HEK293 (cell line): ENCODE data around the gene NUP54.

ENCODE experiments used
- CTCF ChIA-PET: fragments of 350-600 bp; formaldehyde crosslinking; extraction: SDS; loops from one replicate; lab custom pipeline; 2021; ENCODE audit warnings: antibody characterized with exemption; lab: Yijun Ruan, JAX
- POLR2A ChIA-PET: fragments of 300-600 bp; formaldehyde crosslinking; extraction: SDS; loops from one replicate; lab custom pipeline; 2020; ENCODE audit warnings: antibody characterized with exemption, inconsistent platforms; lab: Yijun Ruan, JAX
- H3K27ac ChIP-seq: fragments of 200-500 bp; sonication (Bioruptor generic); 2 replicates; pipeline ENCODE4 v1.5.1; 2014; ENCODE audit warnings: low read depth, low read length, control low read depth, inconsistent platforms; ENCODE audit errors: extremely low read depth
- H3K36me3 ChIP-seq, 2 experiments: fragments of 200-500 bp in 1 of 2; sonication (Bioruptor generic) in 1 of 2; 1 replicate in 1 of 2; 2 replicates in 1 of 2; pipeline ENCODE4 v1.5.1; 2014 to 2017; ENCODE audit warnings: inconsistent platforms in 2 of 2, low read length in 2 of 2; ENCODE audit not compliant: control insufficient read depth in 2 of 2, insufficient read depth in 1 of 2
- H3K4me1 ChIP-seq: fragments of 200-500 bp; sonication (Bioruptor generic); 2 replicates; pipeline ENCODE4 v1.5.1; 2014; ENCODE audit warnings: mild to moderate bottlenecking, low read length, inconsistent platforms; ENCODE audit not compliant: control insufficient read depth, insufficient read depth
- H3K4me3 ChIP-seq: 2 replicates; pipeline ENCODE4 v1.5.1; 2011; ENCODE audit warnings: low read depth, mild to moderate bottlenecking, control low read depth, low read length, moderate library complexity
- H3K9me3 ChIP-seq: fragments of 200-500 bp; sonication (Bioruptor generic); 2 replicates; pipeline ENCODE4 v1.5.1; 2014; ENCODE audit warnings: low read depth, low read length, inconsistent platforms; ENCODE audit not compliant: control insufficient read depth, insufficient read depth
- GLI2 ChIP-seq: fragments of 450-650 bp; formaldehyde crosslinking; IDR thresholded peaks from 2 replicates; pipeline ENCODE4; 2017; ENCODE audit warnings: missing biosample characterization, missing genetic modification characterization, low read depth, borderline replicate concordance
- HOXA7 ChIP-seq: sonication (generic); formaldehyde crosslinking; IDR thresholded peaks from 2 replicates; pipeline ENCODE4 v1.8.1; 2022; ENCODE audit warnings: missing genetic modification reagents, borderline replicate concordance
- KLF7 ChIP-seq: fragments of 450-650 bp; formaldehyde crosslinking; IDR thresholded peaks from 2 replicates; pipeline ENCODE4 v1.5.1; 2016; ENCODE audit warnings: missing biosample characterization, missing genetic modification characterization, borderline replicate concordance
- MEIS1 ChIP-seq: sonication (generic); formaldehyde crosslinking; IDR thresholded peaks from 2 replicates; pipeline ENCODE4 v1.8.1; 2022; ENCODE audit warnings: missing genetic modification reagents, mild to moderate bottlenecking, borderline replicate concordance
- OSR2 ChIP-seq: fragments of 450-650 bp; formaldehyde crosslinking; IDR thresholded peaks from 2 replicates; pipeline ENCODE4 v1.5.1; 2016; ENCODE audit warnings: missing biosample characterization, missing genetic modification characterization
- SP7 ChIP-seq: fragments of 450-650 bp; formaldehyde crosslinking; IDR thresholded peaks from 2 replicates; pipeline ENCODE4 v1.5.1; 2016; ENCODE audit warnings: missing biosample characterization, missing genetic modification characterization
- WT1 ChIP-seq: fragments of 450-650 bp; formaldehyde crosslinking; IDR thresholded peaks from 2 replicates; pipeline ENCODE4 v1.5.1; 2016; ENCODE audit warnings: missing biosample characterization, missing genetic modification characterization
- ZBTB21 ChIP-seq: fragments of 450-650 bp; formaldehyde crosslinking; IDR thresholded peaks from 2 replicates; pipeline ENCODE4 v1.5.1; 2017; ENCODE audit warnings: missing biosample characterization, missing genetic modification characterization
- ZNF112 ChIP-seq: fragments of 450-650 bp; formaldehyde crosslinking; IDR thresholded peaks from 2 replicates; pipeline ENCODE4 v1.5.0; 2017; ENCODE audit warnings: missing biosample characterization, missing genetic modification characterization
- ZNF121 ChIP-seq: fragments of 450-650 bp; formaldehyde crosslinking; IDR thresholded peaks from 2 replicates; pipeline ENCODE4 v1.5.1; 2016; ENCODE audit warnings: missing biosample characterization, missing genetic modification characterization
- ZNF248 ChIP-seq: fragments of 450-650 bp; formaldehyde crosslinking; IDR thresholded peaks from 2 replicates; pipeline ENCODE4 v1.5.1; 2017; ENCODE audit warnings: missing biosample characterization, missing genetic modification characterization
- ZNF274 ChIP-seq, 2 experiments: fragments of 200-500 bp in 1 of 2; fragments of 450-650 bp in 1 of 2; sonication (Bioruptor generic) in 1 of 2; formaldehyde crosslinking in 1 of 2; IDR thresholded peaks; 2 replicates each; pipeline versions ENCODE4 v1.5.1 to v1.6.1; 2014 to 2016; ENCODE audit warnings: borderline replicate concordance in 1 of 2, inconsistent platforms in 1 of 2, low read length in 1 of 2, missing biosample characterization in 1 of 2, missing genetic modification characterization in 1 of 2
- ZNF473 ChIP-seq: fragments of 450-650 bp; formaldehyde crosslinking; IDR thresholded peaks from 2 replicates; pipeline ENCODE4 v1.5.1; 2017; ENCODE audit warnings: missing biosample characterization, missing genetic modification characterization
- ZNF501 ChIP-seq: fragments of 450-650 bp; formaldehyde crosslinking; IDR thresholded peaks from 2 replicates; pipeline ENCODE4 v1.5.1; 2016; ENCODE audit warnings: missing biosample characterization, missing genetic modification characterization
- ZNF510 ChIP-seq: fragments of 450-650 bp; formaldehyde crosslinking; IDR thresholded peaks from 2 replicates; pipeline ENCODE4 v1.5.1; 2018; ENCODE audit warnings: mild to moderate bottlenecking, missing genetic modification characterization, missing biosample characterization; ENCODE audit not compliant: insufficient replicate concordance
- ZNF707 ChIP-seq: fragments of 450-650 bp; formaldehyde crosslinking; IDR thresholded peaks from 2 replicates; pipeline ENCODE4 v1.5.1; 2016; ENCODE audit warnings: missing biosample characterization, missing genetic modification characterization
- ZNF76 ChIP-seq: fragments of 450-650 bp; formaldehyde crosslinking; IDR thresholded peaks from 2 replicates; pipeline ENCODE4; 2016; ENCODE audit warnings: low read depth, missing biosample characterization, missing genetic modification characterization, borderline replicate concordance
- ZNF830 ChIP-seq: fragments of 450-650 bp; IDR thresholded peaks from 2 replicates; pipeline ENCODE4 v1.5.0; 2018; ENCODE audit warnings: missing biosample characterization, missing genetic modification characterization, low read depth, mild to moderate bottlenecking, moderate library complexity
- TF ChIP-seq, protein P1 (sequence below): fragments of 450-650 bp; formaldehyde crosslinking; IDR thresholded peaks from 2 replicates; pipeline ENCODE4 v1.5.1; 2016; ENCODE audit warnings: missing biosample characterization, missing genetic modification characterization
- TF ChIP-seq, protein P2 (sequence below): fragments of 450-650 bp; formaldehyde crosslinking; IDR thresholded peaks from 2 replicates; pipeline ENCODE4 v1.5.1; 2016; ENCODE audit warnings: missing biosample characterization, missing genetic modification characterization
- TF ChIP-seq, protein P3 (sequence below): fragments of 450-650 bp; formaldehyde crosslinking; conservative IDR thresholded peaks from 2 replicates; pipeline ENCODE4 v1.5.1; 2016; ENCODE audit warnings: low read depth, missing biosample characterization, missing genetic modification characterization

The NUP54 gene

DNA sequence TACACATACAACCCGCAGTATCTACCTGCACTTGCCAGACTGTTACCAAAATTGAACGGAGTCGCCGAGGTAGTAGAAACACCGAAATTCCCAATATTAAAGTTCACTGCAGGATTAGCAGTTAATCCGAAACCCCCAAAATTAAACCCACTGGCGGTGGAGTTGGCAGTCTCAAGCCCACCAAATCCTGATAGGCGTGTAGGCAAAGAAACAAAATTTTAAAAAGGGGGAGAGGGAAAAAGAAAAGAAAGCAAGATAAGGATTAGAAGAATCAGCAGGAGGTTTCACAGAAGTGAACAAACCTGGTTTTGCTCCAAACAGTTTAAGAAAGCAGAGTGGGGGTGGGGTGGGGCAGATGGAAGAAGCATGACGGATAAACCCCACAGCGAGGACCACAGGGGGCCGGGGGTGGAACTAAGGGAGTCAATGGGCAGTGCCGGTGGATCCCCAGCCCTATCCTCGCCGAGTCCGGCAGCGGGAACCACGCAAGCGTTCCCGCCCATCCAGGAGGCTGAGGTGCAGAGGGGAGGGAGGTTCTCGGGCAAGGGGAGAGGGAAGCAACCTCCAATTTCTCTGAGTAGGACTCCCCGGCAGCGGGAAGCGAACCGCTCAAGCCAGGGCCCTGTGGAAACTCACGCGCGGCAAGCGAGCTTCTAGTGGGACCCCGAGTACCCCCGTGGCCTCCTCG lies 599 bp downstream of the NUP54 start (continued):
- TF ChIP-seq ZNF707 (tag by site-specific recombination) (no peak), ZNF501 (no peak), ZNF274 (IDR thresholded peaks at IDR 0.05; ENCODE audit: low read length) (no peak), ZNF274 (tag by site-specific recombination; IDR thresholded peaks at IDR 0.05; ENCODE audit: borderline replicate concordance) (no peak), ZNF76 (peak; percentile 51; the same call in 1 of the 2 replicates), HOXA7 (CRISPR knock-in tag) (no peak), GLI2 (tag by site-specific recombination) (no peak), MEIS1 (CRISPR knock-in tag) (no peak), KLF7 (tag by site-specific recombination) (no peak), ZNF121 (no peak), ZNF473 (no peak), ZNF248 (no peak), OSR2 (tag by site-specific recombination) (no peak)
- TF ChIP-seq, protein P1, sequence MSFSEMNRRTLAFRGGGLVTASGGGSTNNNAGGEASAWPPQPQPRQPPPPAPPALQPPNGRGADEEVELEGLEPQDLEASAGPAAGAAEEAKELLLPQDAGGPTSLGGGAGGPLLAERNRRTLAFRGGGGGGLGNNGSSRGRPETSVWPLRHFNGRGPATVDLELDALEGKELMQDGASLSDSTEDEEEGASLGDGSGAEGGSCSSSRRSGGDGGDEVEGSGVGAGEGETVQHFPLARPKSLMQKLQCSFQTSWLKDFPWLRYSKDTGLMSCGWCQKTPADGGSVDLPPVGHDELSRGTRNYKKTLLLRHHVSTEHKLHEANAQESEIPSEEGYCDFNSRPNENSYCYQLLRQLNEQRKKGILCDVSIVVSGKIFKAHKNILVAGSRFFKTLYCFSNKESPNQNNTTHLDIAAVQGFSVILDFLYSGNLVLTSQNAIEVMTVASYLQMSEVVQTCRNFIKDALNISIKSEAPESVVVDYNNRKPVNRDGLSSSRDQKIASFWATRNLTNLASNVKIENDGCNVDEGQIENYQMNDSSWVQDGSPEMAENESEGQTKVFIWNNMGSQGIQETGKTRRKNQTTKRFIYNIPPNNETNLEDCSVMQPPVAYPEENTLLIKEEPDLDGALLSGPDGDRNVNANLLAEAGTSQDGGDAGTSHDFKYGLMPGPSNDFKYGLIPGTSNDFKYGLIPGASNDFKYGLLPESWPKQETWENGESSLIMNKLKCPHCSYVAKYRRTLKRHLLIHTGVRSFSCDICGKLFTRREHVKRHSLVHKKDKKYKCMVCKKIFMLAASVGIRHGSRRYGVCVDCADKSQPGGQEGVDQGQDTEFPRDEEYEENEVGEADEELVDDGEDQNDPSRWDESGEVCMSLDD, result no peak
- TF ChIP-seq, protein P2, sequence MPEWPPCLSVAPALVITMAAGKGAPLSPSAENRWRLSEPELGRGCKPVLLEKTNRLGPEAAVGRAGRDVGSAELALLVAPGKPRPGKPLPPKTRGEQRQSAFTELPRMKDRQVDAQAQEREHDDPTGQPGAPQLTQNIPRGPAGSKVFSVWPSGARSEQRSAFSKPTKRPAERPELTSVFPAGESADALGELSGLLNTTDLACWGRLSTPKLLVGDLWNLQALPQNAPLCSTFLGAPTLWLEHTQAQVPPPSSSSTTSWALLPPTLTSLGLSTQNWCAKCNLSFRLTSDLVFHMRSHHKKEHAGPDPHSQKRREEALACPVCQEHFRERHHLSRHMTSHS (tag by site-specific recombination), result no peak

DNA sequence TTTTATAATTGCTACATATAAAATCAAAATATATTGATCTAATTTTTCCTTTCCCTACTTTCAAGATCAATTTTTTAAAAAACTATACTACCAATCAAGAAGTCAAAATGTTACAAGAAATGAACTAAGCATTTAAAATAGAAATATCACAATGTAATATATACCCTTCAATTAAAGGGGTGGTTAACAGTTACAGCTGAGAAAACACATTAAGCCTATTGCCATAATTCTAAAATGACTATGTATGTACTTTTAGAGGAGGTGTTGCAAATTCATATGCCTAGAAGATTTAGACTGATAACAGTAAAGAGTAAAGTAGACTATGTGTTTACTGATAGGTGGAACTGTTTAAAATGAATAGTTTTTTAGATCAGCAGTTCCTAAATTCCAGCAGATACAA lies 3.7 kb downstream of the NUP54 start:
- Histone ChIP-seq H3K4me3 (no peak overlapping the region), H3K36me3 (peaks cover 0 to 40% of the 10 kb centered on the region in 2 experiments), H3K9me3 (no peaks in the 10 kb centered on the region), H3K4me1 (no peaks in the 10 kb centered on the region; the same call in 1 of the 2 replicates), H3K27ac (no peak overlapping the region)
- ChIA-PET POLR2A (no interaction called here), CTCF (no interaction called here)
- no peak for TF ChIP-seq ZNF112 (tag by site-specific recombination)
- TF ChIP-seq WT1 (tag by site-specific recombination), result no peak
- TF ChIP-seq SP7 (tag by site-specific recombination), result peak; percentile 93

DNA sequence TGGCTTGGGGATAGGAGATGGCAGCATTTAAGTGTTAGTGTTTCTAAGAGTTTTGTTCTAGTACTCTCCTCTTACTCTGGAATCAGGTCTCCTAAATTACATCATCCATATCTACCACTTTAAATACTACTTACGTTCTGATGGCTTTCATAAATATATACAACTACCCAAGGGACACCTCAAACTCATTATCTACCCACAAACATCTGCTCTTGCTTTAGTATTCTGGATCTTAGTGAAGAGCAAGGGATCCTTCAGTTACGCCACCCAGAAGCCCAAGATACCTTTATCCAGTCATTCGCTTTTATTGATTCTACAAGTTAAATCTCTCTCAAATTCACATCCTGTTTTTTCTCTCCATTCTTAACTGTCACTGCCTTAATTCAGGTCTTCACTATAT lies 7.0 kb downstream of the NUP54 start:
- Histone ChIP-seq H3K4me1 (no peaks in the 10 kb centered on the region), H3K4me3 (no peak overlapping the region), H3K9me3 (no peaks in the 10 kb centered on the region), H3K27ac (no peak overlapping the region), H3K36me3 (peaks cover 0 to 64% of the 10 kb centered on the region in 2 experiments)
- POLR2A ChIA-PET, result no interaction called here
- CTCF ChIA-PET, result no interaction called here
- no peak for TF ChIP-seq ZBTB21 (tag by site-specific recombination)
- no peak for TF ChIP-seq ZNF510 (tag by site-specific recombination)
- TF ChIP-seq ZNF830 (tag by site-specific recombination), result no peak
- TF ChIP-seq, protein P3, sequence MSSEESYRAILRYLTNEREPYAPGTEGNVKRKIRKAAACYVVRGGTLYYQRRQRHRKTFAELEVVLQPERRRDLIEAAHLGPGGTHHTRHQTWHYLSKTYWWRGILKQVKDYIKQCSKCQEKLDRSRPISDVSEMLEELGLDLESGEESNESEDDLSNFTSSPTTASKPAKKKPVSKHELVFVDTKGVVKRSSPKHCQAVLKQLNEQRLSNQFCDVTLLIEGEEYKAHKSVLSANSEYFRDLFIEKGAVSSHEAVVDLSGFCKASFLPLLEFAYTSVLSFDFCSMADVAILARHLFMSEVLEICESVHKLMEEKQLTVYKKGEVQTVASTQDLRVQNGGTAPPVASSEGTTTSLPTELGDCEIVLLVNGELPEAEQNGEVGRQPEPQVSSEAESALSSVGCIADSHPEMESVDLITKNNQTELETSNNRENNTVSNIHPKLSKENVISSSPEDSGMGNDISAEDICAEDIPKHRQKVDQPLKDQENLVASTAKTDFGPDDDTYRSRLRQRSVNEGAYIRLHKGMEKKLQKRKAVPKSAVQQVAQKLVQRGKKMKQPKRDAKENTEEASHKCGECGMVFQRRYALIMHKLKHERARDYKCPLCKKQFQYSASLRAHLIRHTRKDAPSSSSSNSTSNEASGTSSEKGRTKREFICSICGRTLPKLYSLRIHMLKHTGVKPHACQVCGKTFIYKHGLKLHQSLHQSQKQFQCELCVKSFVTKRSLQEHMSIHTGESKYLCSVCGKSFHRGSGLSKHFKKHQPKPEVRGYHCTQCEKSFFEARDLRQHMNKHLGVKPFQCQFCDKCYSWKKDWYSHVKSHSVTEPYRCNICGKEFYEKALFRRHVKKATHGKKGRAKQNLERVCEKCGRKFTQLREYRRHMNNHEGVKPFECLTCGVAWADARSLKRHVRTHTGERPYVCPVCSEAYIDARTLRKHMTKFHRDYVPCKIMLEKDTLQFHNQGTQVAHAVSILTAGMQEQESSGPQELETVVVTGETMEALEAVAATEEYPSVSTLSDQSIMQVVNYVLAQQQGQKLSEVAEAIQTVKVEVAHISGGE (tag by site-specific recombination), result no peak
